Astrocyte (in vitro differentiated cells and primary cell): Measurements from ENCODE around the gene UNC93A. TPM values are rescaled to one million over a fixed set of nuclear protein-coding genes. Genes with fewer than 3 reads are reported as not detected.
A peak's percentile ranks its signal among the peaks of the same experiment; 100 is the strongest.

Experiments used
- DNase-seq: peaks from one replicate; pipeline ENCODE4 v3.0.0-alpha.2; 2010; ENCODE audit warnings: low read depth
- FAIRE-seq: peaks from 2 replicates; lab custom pipeline; 2011; peaks lifted over from hg19 to GRCh38; lab: Jason Lieb, UNC
- H2AFZ ChIP-seq: 2 replicates; pipeline ENCODE4 v1.6.0; 2012; ENCODE audit warnings: low read depth, low read length, inconsistent platforms
- H3K27ac ChIP-seq: 2 replicates; pipeline ENCODE4 v1.5.1; 2011; ENCODE audit warnings: low read depth, low read length, inconsistent platforms
- H3K27me3 ChIP-seq: 2 replicates; pipeline ENCODE4 v1.6.0; 2011; ENCODE audit warnings: low read length, inconsistent platforms; ENCODE audit not compliant: insufficient read depth
- H3K36me3 ChIP-seq: 2 replicates; pipeline ENCODE4 v1.5.1; 2011; ENCODE audit warnings: low read length, inconsistent platforms; ENCODE audit not compliant: insufficient read depth
- H3K4me1 ChIP-seq: 2 replicates; pipeline ENCODE4 v1.5.1; 2011; ENCODE audit warnings: low read length, inconsistent platforms; ENCODE audit not compliant: insufficient read depth
- H3K4me2 ChIP-seq: 2 replicates; pipeline ENCODE4 v1.6.0; 2012; ENCODE audit warnings: low read length, inconsistent platforms
- H3K4me3 ChIP-seq: 2 replicates; pipeline ENCODE4 v1.5.1; 2011; ENCODE audit warnings: low read depth, mild to moderate bottlenecking, low read length, inconsistent platforms; ENCODE audit not compliant: insufficient read depth
- H3K79me2 ChIP-seq: 2 replicates; pipeline ENCODE4 v1.6.0; 2012; ENCODE audit warnings: mild to moderate bottlenecking, low read length, inconsistent platforms; ENCODE audit not compliant: insufficient read depth
- H3K9ac ChIP-seq: 2 replicates; pipeline ENCODE4 v1.6.0; 2012; ENCODE audit warnings: mild to moderate bottlenecking, low read length, inconsistent platforms
- H3K9me3 ChIP-seq: 2 replicates; pipeline ENCODE4 v1.5.1; 2012; ENCODE audit warnings: low read depth, mild to moderate bottlenecking, low read length, inconsistent platforms; ENCODE audit not compliant: insufficient read depth
- H4K20me1 ChIP-seq: 2 replicates; pipeline ENCODE4 v1.6.0; 2012; ENCODE audit warnings: low read length, inconsistent platforms; ENCODE audit not compliant: insufficient read depth
- H3K27ac Mint-ChIP-seq: one replicate; pipeline ENCODE4 v1.8.0; 2021; ENCODE audit warnings: mild to moderate bottlenecking, mixed read lengths; ENCODE audit not compliant: unreplicated experiment
- H3K27me3 Mint-ChIP-seq: one replicate; pipeline ENCODE4 v1.8.0; 2021; ENCODE audit warnings: low read depth, mixed read lengths; ENCODE audit not compliant: unreplicated experiment
- H3K36me3 Mint-ChIP-seq: one replicate; pipeline ENCODE4 v1.8.0; 2021; ENCODE audit warnings: low read depth, mixed read lengths; ENCODE audit not compliant: unreplicated experiment
- H3K4me1 Mint-ChIP-seq: one replicate; pipeline ENCODE4 v1.8.0; 2021; ENCODE audit warnings: low read depth, mixed read lengths; ENCODE audit not compliant: unreplicated experiment
- H3K4me3 Mint-ChIP-seq: one replicate; pipeline ENCODE4 v1.8.0; 2021; ENCODE audit warnings: mild to moderate bottlenecking, moderate library complexity, mixed read lengths; ENCODE audit not compliant: unreplicated experiment
- H3K9me3 Mint-ChIP-seq: one replicate; pipeline ENCODE4 v1.8.0; 2021; ENCODE audit warnings: mild to moderate bottlenecking, mixed read lengths; ENCODE audit not compliant: unreplicated experiment
- CTCF ChIP-seq: IDR thresholded peaks from 2 replicates; pipeline ENCODE4 v1.5.1; 2011; ENCODE audit warnings: low read depth, mild to moderate bottlenecking, inconsistent platforms, low read length, moderate library complexity; ENCODE audit not compliant: insufficient read depth
- EZH2 ChIP-seq: IDR thresholded peaks from 2 replicates; pipeline ENCODE4 v1.6.1; 2012; ENCODE audit warnings: mild to moderate bottlenecking, low read length, inconsistent platforms; ENCODE audit not compliant: insufficient read depth
- total RNA-seq: library from RNA; stranded (reverse); gene quantifications from 2 replicates; pipeline ENCODE4 v1.2.1, GENCODE V29; 2021

The UNC93A gene
- total RNA-seq, 1 donor from 2014 or later, result not detected

- H3K4me1 ChIP-seq, result no peaks in the 10 kb centered on the region
- H3K27ac ChIP-seq, result no peak overlapping the region
- no peak overlapping the region for H3K9ac ChIP-seq
- no peaks in the 10 kb centered on the region for H3K27me3 ChIP-seq
- no peak overlapping the region for H2AFZ ChIP-seq
- H3K79me2 ChIP-seq, result no peaks in the 10 kb centered on the region
- H3K4me3 Mint-ChIP-seq, result no peak overlapping the region
- no peaks in the 10 kb centered on the region for H3K9me3 ChIP-seq
- H3K27me3 Mint-ChIP-seq, result peaks cover 29% of the 10 kb centered on the region
- FAIRE-seq (no peak), DNase-seq (no peak)
- H3K4me2 ChIP-seq, result no peak overlapping the region
- no peak overlapping the region for H3K27ac Mint-ChIP-seq
- H4K20me1 ChIP-seq, result no peaks in the 10 kb centered on the region
- TF ChIP-seq EZH2 (no peak), CTCF (no peak)
- peaks cover 2% of the 10 kb centered on the region for H3K9me3 Mint-ChIP-seq
- no peak overlapping the region for H3K4me3 ChIP-seq
- peaks cover 5% of the 10 kb centered on the region for H3K4me1 Mint-ChIP-seq
- no peaks in the 10 kb centered on the region for H3K36me3 ChIP-seq
- no peaks in the 10 kb centered on the region for H3K36me3 Mint-ChIP-seq
Measured at GRCh38 chr6:167268683-167269280, 22.3 kb upstream of the UNC93A start.

GRCh38 chr6:167270499-167271311 is 20.4 kb upstream of the UNC93A start:
- Histone ChIP-seq H3K9me3 (no peaks in the 10 kb centered on the region), H3K27me3 (no peaks in the 10 kb centered on the region), H2AFZ (no peak overlapping the region), H3K4me1 (no peaks in the 10 kb centered on the region), H3K36me3 (no peaks in the 10 kb centered on the region), H3K27ac (no peak overlapping the region), H3K4me2 (no peak overlapping the region), H3K79me2 (no peaks in the 10 kb centered on the region), H4K20me1 (no peaks in the 10 kb centered on the region), H3K9ac (no peak overlapping the region), H3K4me3 (no peak overlapping the region)
- peaks cover 38% of the 10 kb centered on the region for H3K27me3 Mint-ChIP-seq
- TF ChIP-seq EZH2, result no peak
- no peak for TF ChIP-seq CTCF
- DNase-seq (no peak), FAIRE-seq (no peak)
- H3K27ac Mint-ChIP-seq, result peak overlapping the region; percentile 53
- H3K9me3 Mint-ChIP-seq, result peaks cover 2% of the 10 kb centered on the region
- peaks cover 5% of the 10 kb centered on the region for H3K4me1 Mint-ChIP-seq
- H3K4me3 Mint-ChIP-seq, result no peak overlapping the region
- H3K36me3 Mint-ChIP-seq, result no peaks in the 10 kb centered on the region

GRCh38 chr6:167272151-167272550 is 19.0 kb upstream of the UNC93A start:
- H3K27ac Mint-ChIP-seq, result no peak overlapping the region
- TF ChIP-seq EZH2 (no peak), CTCF (no peak)
- no peaks in the 10 kb centered on the region for H3K79me2 ChIP-seq

More at GRCh38 chr6:167272151-167272550, 19.0 kb upstream of the UNC93A start:
- peaks cover 37% of the 10 kb centered on the region for H3K27me3 Mint-ChIP-seq
- Histone ChIP-seq H4K20me1 (no peaks in the 10 kb centered on the region), H3K4me1 (no peaks in the 10 kb centered on the region), H3K27ac (no peak overlapping the region), H3K9ac (no peak overlapping the region), H3K4me2 (no peak overlapping the region), H3K9me3 (no peaks in the 10 kb centered on the region), H3K4me3 (no peak overlapping the region), H2AFZ (no peak overlapping the region), H3K27me3 (no peaks in the 10 kb centered on the region), H3K36me3 (no peaks in the 10 kb centered on the region)
- FAIRE-seq (no peak), DNase-seq (no peak)
- peaks cover 5% of the 10 kb centered on the region for H3K4me1 Mint-ChIP-seq
- no peaks in the 10 kb centered on the region for H3K36me3 Mint-ChIP-seq
- H3K4me3 Mint-ChIP-seq, result no peak overlapping the region
- H3K9me3 Mint-ChIP-seq, result peaks cover 5% of the 10 kb centered on the region
